BJ (cell line): ENCODE measurements around the gene SLC25A48. TPM values are rescaled to one million over a fixed set of nuclear protein-coding genes. Genes with fewer than 3 reads are reported as not detected.

Source experiments
- CTCF ChIA-PET: fragments of 350-600 bp; formaldehyde crosslinking; extraction: SDS; loops from one replicate; lab custom pipeline; 2021; ENCODE audit warnings: antibody characterized with exemption, inconsistent platforms; lab: Yijun Ruan, JAX
- POLR2A ChIA-PET: fragments of 300-600 bp; sonication (Branson Sonifier 250); formaldehyde crosslinking; extraction: SDS; loops from one replicate; lab custom pipeline; 2021; ENCODE audit warnings: antibody characterized with exemption; lab: Charles Lee
- DNase-seq: peaks from one replicate; pipeline ENCODE4 v3.0.0-alpha.2; 2011; ENCODE audit warnings: low read depth
- H3K27me3 ChIP-seq: 2 replicates; pipeline ENCODE4 v1.6.0; 2011; ENCODE audit warnings: low read length; ENCODE audit not compliant: control insufficient read depth, insufficient read depth
- H3K36me3 ChIP-seq: 2 replicates; pipeline ENCODE4 v1.5.1; 2011; ENCODE audit warnings: low read length; ENCODE audit not compliant: control insufficient read depth, insufficient read depth
- H3K4me3 ChIP-seq: 2 replicates; pipeline ENCODE4 v1.5.1; 2011; ENCODE audit warnings: low read depth, mild to moderate bottlenecking, control low read depth, low read length
- CTCF ChIP-seq: IDR thresholded peaks from 2 replicates; pipeline ENCODE4 v1.5.1; 2011; ENCODE audit warnings: low read depth, mild to moderate bottlenecking, control low read depth, inconsistent platforms, low read length, moderate library complexity; ENCODE audit not compliant: insufficient read depth
- polyA plus RNA-seq: library from polyadenylated mRNA; depleted of rRNA; stranded (reverse); fragments of >200 nt; gene quantifications from 2 replicates; pipeline ENCODE4 v1.2.3, GENCODE V29; 2011

The SLC25A48 gene
- polyA plus RNA-seq, 1 experiment = not detected

- H3K27me3 ChIP-seq = peaks cover 3% of the 10 kb centered on the region; the same call in 1 of the 2 replicates
- no peaks in the 10 kb centered on the region for H3K36me3 ChIP-seq
- ChIA-PET POLR2A (no interaction called here), CTCF (interaction anchor here (0.9 to 1.9 kb wide), 3 partner anchors 265 to 275 kb away, joined by 6 read pairs; no protein-coding TSS in a partner anchor)
- DNase-seq = no peak
- no peak overlapping the region for H3K4me3 ChIP-seq
- no peak for TF ChIP-seq CTCF
These were observed 8.3 kb upstream of the SLC25A48 start for GRCh38 chr5:135826221-135826525.

GRCh38 chr5:135826994-135827671 is 7.3 kb upstream of the SLC25A48 start:
- no peak for TF ChIP-seq CTCF
- Histone ChIP-seq H3K36me3 (no peaks in the 10 kb centered on the region), H3K4me3 (no peak overlapping the region), H3K27me3 (peaks cover 3% of the 10 kb centered on the region; the same call in 1 of the 2 replicates)
- DNase-seq = no peak
- POLR2A ChIA-PET = no interaction called here
- CTCF ChIA-PET = interaction anchor here (0.9 to 8.7 kb wide), 6 partner anchors 8 to 276 kb away, joined by 6 to 274 read pairs (median 16); no protein-coding TSS in a partner anchor

GRCh38 chr5:135827965-135828781 is 6.3 kb upstream of the SLC25A48 start:
- ChIA-PET CTCF (interaction anchor here (1.2 to 8.7 kb wide), 6 partner anchors 9 to 365 kb away, joined by 3 to 274 read pairs (median 32); no protein-coding TSS in a partner anchor), POLR2A (no interaction called here)
- no peak for DNase-seq
- Histone ChIP-seq H3K4me3 (no peak overlapping the region), H3K27me3 (peaks cover 4% of the 10 kb centered on the region; the same call in 1 of the 2 replicates), H3K36me3 (no peaks in the 10 kb centered on the region)
- TF ChIP-seq CTCF = no peak

GRCh38 chr5:135828782-135829127 is 5.7 kb upstream of the SLC25A48 start:
- no peaks in the 10 kb centered on the region for H3K36me3 ChIP-seq
- ChIA-PET POLR2A (no interaction called here), CTCF (interaction anchor here (1.2 to 8.7 kb wide), 6 partner anchors 10 to 366 kb away, joined by 3 to 274 read pairs (median 32); no protein-coding TSS in a partner anchor)
- H3K27me3 ChIP-seq = peaks cover 8% of the 10 kb centered on the region
- TF ChIP-seq CTCF = no peak
- H3K4me3 ChIP-seq = no peak overlapping the region
- DNase-seq = no peak

GRCh38 chr5:135829179-135829578 is 5.3 kb upstream of the SLC25A48 start:
- POLR2A ChIA-PET = no interaction called here
- H3K27me3 ChIP-seq = peaks cover 8% of the 10 kb centered on the region

More at GRCh38 chr5:135829179-135829578, 5.3 kb upstream of the SLC25A48 start:
- TF ChIP-seq CTCF = no peak
- Histone ChIP-seq H3K36me3 (no peaks in the 10 kb centered on the region), H3K4me3 (no peak overlapping the region)
- DNase-seq = no peak
- CTCF ChIA-PET = interaction anchor here (1.1 to 8.7 kb wide), 8 partner anchors 10 to 366 kb away, joined by 3 to 274 read pairs (median 22); no protein-coding TSS in a partner anchor
